ENCODE measurements around the gene JMJD4.

The JMJD4 gene

GRCh38 chr1:227770812-227771211 lies 35.7 kb upstream of the JMJD4 start:
- TF ChIP-seq POLR2AphosphoS5 (IDR thresholded peaks at IDR 0.05; ENCODE audit: borderline replicate concordance, low read depth, low read length) (no peak), EZH2 (IDR thresholded peaks at IDR 0.05) (no peak), FOXP2 (optimal IDR thresholded peaks at IDR 0.05; ENCODE audit: control extremely low read depth, extremely low read length, insufficient read depth) (no peak)
- Histone ChIP-seq H3K27ac (no peak overlapping the region), H3K36me3 (ENCODE audit: insufficient read depth, low read length) (peaks cover 13% of the 10 kb centered on the region; the same call in 1 of the 2 replicates), H3K9ac (ENCODE audit: insufficient read length) (no peak overlapping the region), H3K9me3 (ENCODE audit: low read depth, low read length) (no peaks in the 10 kb centered on the region), H3K4me3 (no peak overlapping the region)
- no peak for DNase-seq (ENCODE audit: low read depth, low spot score)

GRCh38 chr1:227769936-227770494 lies 34.9 kb upstream of the JMJD4 start:
- TF ChIP-seq POLR2AphosphoS5 (IDR thresholded peaks at IDR 0.05; ENCODE audit: borderline replicate concordance, low read depth, low read length), result no peak
- TF ChIP-seq FOXP2 (optimal IDR thresholded peaks at IDR 0.05; ENCODE audit: control extremely low read depth, extremely low read length, insufficient read depth), result no peak
- no peak for TF ChIP-seq EZH2 (IDR thresholded peaks at IDR 0.05)
- H3K27ac ChIP-seq, result no peak overlapping the region
- no peaks in the 10 kb centered on the region for H3K9me3 ChIP-seq (ENCODE audit: low read depth, low read length)
- DNase-seq (ENCODE audit: low read depth, low spot score), result no peak
- H3K9ac ChIP-seq (ENCODE audit: insufficient read length), result no peak overlapping the region
- H3K36me3 ChIP-seq (ENCODE audit: insufficient read depth, low read length), result peaks cover 13% of the 10 kb centered on the region; the same call in 1 of the 2 replicates
- H3K4me3 ChIP-seq, result no peak overlapping the region

GRCh38 chr1:227769047-227769935 lies 34.2 kb upstream of the JMJD4 start:
- Histone ChIP-seq H3K27ac (no peak overlapping the region), H3K36me3 (ENCODE audit: insufficient read depth, low read length) (peaks cover 13% of the 10 kb centered on the region; the same call in 1 of the 2 replicates), H3K9ac (ENCODE audit: insufficient read length) (no peak overlapping the region), H3K4me3 (no peak overlapping the region), H3K9me3 (ENCODE audit: low read depth, low read length) (no peaks in the 10 kb centered on the region)
- TF ChIP-seq FOXP2 (optimal IDR thresholded peaks at IDR 0.05; ENCODE audit: control extremely low read depth, extremely low read length, insufficient read depth) (no peak), POLR2AphosphoS5 (IDR thresholded peaks at IDR 0.05; ENCODE audit: borderline replicate concordance, low read depth, low read length) (no peak), EZH2 (IDR thresholded peaks at IDR 0.05) (no peak)
- DNase-seq (ENCODE audit: low read depth, low spot score), result no peak

GRCh38 chr1:227768640-227769039 lies 33.5 kb upstream of the JMJD4 start:
- no peak overlapping the region for H3K9ac ChIP-seq (ENCODE audit: insufficient read length)
- no peak overlapping the region for H3K27ac ChIP-seq
- no peak overlapping the region for H3K4me3 ChIP-seq
- TF ChIP-seq EZH2 (IDR thresholded peaks at IDR 0.05) (no peak), FOXP2 (optimal IDR thresholded peaks at IDR 0.05; ENCODE audit: control extremely low read depth, extremely low read length, insufficient read depth) (no peak), POLR2AphosphoS5 (IDR thresholded peaks at IDR 0.05; ENCODE audit: borderline replicate concordance, low read depth, low read length) (no peak)
- peaks cover 13% of the 10 kb centered on the region; the same call in 1 of the 2 replicates for H3K36me3 ChIP-seq (ENCODE audit: insufficient read depth, low read length)
- no peak for DNase-seq (ENCODE audit: low read depth, low spot score)
- no peaks in the 10 kb centered on the region for H3K9me3 ChIP-seq (ENCODE audit: low read depth, low read length)

- no peak overlapping the region for H3K27ac ChIP-seq
- no peak overlapping the region for H3K9ac ChIP-seq (ENCODE audit: insufficient read length)
- H3K9me3 ChIP-seq (ENCODE audit: low read depth, low read length), result no peaks in the 10 kb centered on the region
- TF ChIP-seq FOXP2 (optimal IDR thresholded peaks at IDR 0.05; ENCODE audit: control extremely low read depth, extremely low read length, insufficient read depth), result no peak
- no peak for TF ChIP-seq POLR2AphosphoS5 (IDR thresholded peaks at IDR 0.05; ENCODE audit: borderline replicate concordance, low read depth, low read length)
- no peak for TF ChIP-seq EZH2 (IDR thresholded peaks at IDR 0.05)
- peaks cover 13% of the 10 kb centered on the region; the same call in 1 of the 2 replicates for H3K36me3 ChIP-seq (ENCODE audit: insufficient read depth, low read length)
- no peak overlapping the region for H3K4me3 ChIP-seq
- no peak for DNase-seq (ENCODE audit: low read depth, low spot score)
These were observed 33.0 kb upstream of the JMJD4 start for GRCh38 chr1:227768125-227768439.

- Histone ChIP-seq H3K27ac (no peak overlapping the region), H3K4me3 (no peak overlapping the region), H3K36me3 (ENCODE audit: insufficient read depth, low read length) (peaks cover 13% of the 10 kb centered on the region; the same call in 1 of the 2 replicates), H3K9me3 (ENCODE audit: low read depth, low read length) (no peaks in the 10 kb centered on the region), H3K9ac (ENCODE audit: insufficient read length) (no peak overlapping the region)
- TF ChIP-seq POLR2AphosphoS5 (IDR thresholded peaks at IDR 0.05; ENCODE audit: borderline replicate concordance, low read depth, low read length) (no peak), FOXP2 (optimal IDR thresholded peaks at IDR 0.05; ENCODE audit: control extremely low read depth, extremely low read length, insufficient read depth) (no peak), EZH2 (IDR thresholded peaks at IDR 0.05) (no peak)
- no peak for DNase-seq (ENCODE audit: low read depth, low spot score)
These were observed 32.5 kb upstream of the JMJD4 start for GRCh38 chr1:227767401-227768124.

GRCh38 chr1:227766653-227767277 lies 31.7 kb upstream of the JMJD4 start:
- Histone ChIP-seq H3K4me3 (no peak overlapping the region), H3K27ac (no peak overlapping the region), H3K36me3 (ENCODE audit: insufficient read depth, low read length) (peaks cover 13% of the 10 kb centered on the region; the same call in 1 of the 2 replicates), H3K9me3 (ENCODE audit: low read depth, low read length) (no peaks in the 10 kb centered on the region), H3K9ac (ENCODE audit: insufficient read length) (no peak overlapping the region)
- no peak for DNase-seq (ENCODE audit: low read depth, low spot score)
- TF ChIP-seq EZH2 (IDR thresholded peaks at IDR 0.05) (no peak), FOXP2 (optimal IDR thresholded peaks at IDR 0.05; ENCODE audit: control extremely low read depth, extremely low read length, insufficient read depth) (no peak), POLR2AphosphoS5 (IDR thresholded peaks at IDR 0.05; ENCODE audit: borderline replicate concordance, low read depth, low read length) (no peak)

Measured in SK-N-MC (cell line).